Middle frontal gyrus (tissue), 1 donor: ENCODE measurements around the gene APPL1.
"Not testable (repeated sequence)": the region's sequence is repeated elsewhere in the genome, so short reads cannot be mapped to it uniquely, and the experiment has no call there.

Source experiments
- DNase-seq: peaks from one replicate; pipeline ENCODE4 v3.0.0-alpha.2; 2015; ENCODE audit warnings: low spot score; ENCODE audit errors: extremely low spot score

The APPL1 gene

GRCh38 chr3:57261929-57262328 lies 34.4 kb downstream of the APPL1 start:
- DNase-seq = no peak

GRCh38 chr3:57268416-57268815 lies 40.9 kb downstream of the APPL1 start:
- no peak for DNase-seq

- no peak for DNase-seq
Measured at GRCh38 chr3:57274845-57275244, 47.3 kb downstream of the APPL1 start.

- no peak for DNase-seq
Measured at GRCh38 chr3:57275393-57275792, 47.9 kb downstream of the APPL1 start.

- DNase-seq = no peak
Measured at GRCh38 chr3:57278237-57278636, 50.7 kb downstream of the APPL1 start.

- DNase-seq = no peak
Measured at GRCh38 chr3:57279685-57280084, 52.2 kb downstream of the APPL1 start.

- no peak for DNase-seq
Measured at GRCh38 chr3:57281715-57282114, 54.2 kb downstream of the APPL1 start.

GRCh38 chr3:57283334-57283733 lies 55.8 kb downstream of the APPL1 start:
- DNase-seq = no peak

GRCh38 chr3:57287205-57287604 lies 59.7 kb downstream of the APPL1 start:
- DNase-seq = no peak

GRCh38 chr3:57288403-57288802 lies 60.9 kb downstream of the APPL1 start:
- no peak for DNase-seq

GRCh38 chr3:57292159-57292896 lies 64.8 kb downstream of the APPL1 start, which contains the start of gene ASB14:
ASB14 (minus strand) TSS chr3:57292685; CDS start chr3:57292033, 652 bp downstream.
- no peak for DNase-seq

GRCh38 chr3:57292897-57293526 lies 65.5 kb downstream of the APPL1 start:
- no peak for DNase-seq

GRCh38 chr3:57298041-57298440 lies 70.5 kb downstream of the APPL1 start:
- no peak for DNase-seq

- DNase-seq = not testable (repeated sequence)
Measured at GRCh38 chr3:57303520-57303919, 76.0 kb downstream of the APPL1 start.

GRCh38 chr3:57309769-57310360 lies 82.3 kb downstream of the APPL1 start:
- DNase-seq = no peak

- no peak for DNase-seq
Measured at GRCh38 chr3:57314204-57314603, 86.7 kb downstream of the APPL1 start.
